NOMO-1 treated with dmso at 0.1 percent for 144 hours (cell line): ENCODE results near the gene FER1L5.
"Not testable (repeated sequence)": the region's sequence is repeated elsewhere in the genome, so short reads cannot be mapped to it uniquely, and the experiment has no call there.

Source experiments
- DNase-seq: peaks from one replicate; lab custom pipeline; 2025; ENCODE audit not compliant: unreplicated experiment; lab: John Stamatoyannopoulos, UW

Gene FER1L5

GRCh38 chr2:96633641-96634040, 8.9 kb upstream of the FER1L5 start:
- DNase-seq = no peak

- no peak for DNase-seq
Observed at GRCh38 chr2:96636551-96637171, 5.9 kb upstream of the FER1L5 start.

- DNase-seq = peak; percentile 86
Observed at GRCh38 chr2:96637385-96638143, 5.0 kb upstream of the FER1L5 start.

GRCh38 chr2:96638144-96639121, 4.1 kb upstream of the FER1L5 start, which contains the start of gene KANSL3:
TSS of gene KANSL3 (minus strand) at chr2:96638312. CDS start at chr2:96637135, 1,177 bp downstream.
- DNase-seq = peak; percentile 91

- no peak for DNase-seq
Observed at GRCh38 chr2:96647681-96648080, 5.1 kb downstream of the FER1L5 start.

- DNase-seq = no peak
Observed at GRCh38 chr2:96648306-96648930, 5.9 kb downstream of the FER1L5 start.

- DNase-seq = no peak
Observed at GRCh38 chr2:96649342-96649741, 6.8 kb downstream of the FER1L5 start.

- DNase-seq = no peak
Observed at GRCh38 chr2:96651793-96652192, 9.2 kb downstream of the FER1L5 start.

- DNase-seq = not testable (repeated sequence)
Observed at GRCh38 chr2:96654791-96655190, 12.2 kb downstream of the FER1L5 start.

GRCh38 chr2:96655526-96655925, 13.0 kb downstream of the FER1L5 start:
- peak; percentile 8 for DNase-seq

GRCh38 chr2:96656540-96656939, 14.0 kb downstream of the FER1L5 start:
- DNase-seq = peak; percentile 46

GRCh38 chr2:96661324-96661723, 18.8 kb downstream of the FER1L5 start:
- no peak for DNase-seq

GRCh38 chr2:96662360-96662759, 19.8 kb downstream of the FER1L5 start:
- no peak for DNase-seq

GRCh38 chr2:96663177-96663576, 20.6 kb downstream of the FER1L5 start:
- no peak for DNase-seq

- no peak for DNase-seq
Observed at GRCh38 chr2:96663829-96664228, 21.3 kb downstream of the FER1L5 start.

GRCh38 chr2:96664366-96664925, 21.9 kb downstream of the FER1L5 start:
- DNase-seq = no peak

- DNase-seq = peak; percentile 84
Observed at GRCh38 chr2:96665083-96665569, 22.6 kb downstream of the FER1L5 start.

GRCh38 chr2:96665717-96666116, 23.2 kb downstream of the FER1L5 start:
- DNase-seq = not testable (repeated sequence)

- DNase-seq = no peak
Observed at GRCh38 chr2:96668771-96669170, 26.2 kb downstream of the FER1L5 start.

- no peak for DNase-seq
Observed at GRCh38 chr2:96669539-96670215, 27.1 kb downstream of the FER1L5 start.
